AML-193 (cell line): ENCODE measurements around the gene NUDCD2.
A peak's percentile ranks its signal among the peaks of the same experiment; 100 is the strongest.

Experiments used
- DNase-seq, 2 experiments: peaks; one replicate each; lab custom pipeline; 2025; lab: John Stamatoyannopoulos, UW

NUDCD2 gene

GRCh38 chr5:163459819-163460561, at the start of gene NUDCD2:
NUDCD2 (minus strand) TSS chr5:163460102; CDS start chr5:163460050, 52 bp downstream.
- peak; percentile 96 to 98 for DNase-seq

- DNase-seq: no peak
Measured at GRCh38 chr5:163509291-163509951, 49.5 kb upstream of the NUDCD2 start.

GRCh38 chr5:163508753-163509152, 48.9 kb upstream of the NUDCD2 start:
- DNase-seq: peak in 1 of 2 experiments; percentile 24

GRCh38 chr5:163506726-163507125, 46.8 kb upstream of the NUDCD2 start:
- DNase-seq: peak; percentile 16 to 37

GRCh38 chr5:163506095-163506457, 46.2 kb upstream of the NUDCD2 start:
- no peak for DNase-seq

- DNase-seq: peak; percentile 90 to 94
Measured at GRCh38 chr5:163505368-163506094, 45.6 kb upstream of the NUDCD2 start, which contains the start of gene MAT2B. MAT2B (plus strand) TSS chr5:163505619; CDS start chr5:163505687, 68 bp downstream.

GRCh38 chr5:163505049-163505367, 45.1 kb upstream of the NUDCD2 start:
- DNase-seq: no peak

GRCh38 chr5:163504079-163504931, 44.4 kb upstream of the NUDCD2 start:
- peak; percentile 37 to 38 for DNase-seq

GRCh38 chr5:163503106-163504078, 43.5 kb upstream of the NUDCD2 start:
- peak; percentile 66 to 77 for DNase-seq

- no peak for DNase-seq
Measured at GRCh38 chr5:163502521-163502920, 42.6 kb upstream of the NUDCD2 start.

- no peak for DNase-seq
Measured at GRCh38 chr5:163498886-163499285, 39.0 kb upstream of the NUDCD2 start.

- no peak for DNase-seq
Measured at GRCh38 chr5:163497315-163497714, 37.4 kb upstream of the NUDCD2 start.

GRCh38 chr5:163496286-163496685, 36.4 kb upstream of the NUDCD2 start:
- no peak for DNase-seq

- DNase-seq: no peak
Measured at GRCh38 chr5:163489745-163490075, 29.8 kb upstream of the NUDCD2 start.

- DNase-seq: peak; percentile 38 to 39
Measured at GRCh38 chr5:163489055-163489744, 29.3 kb upstream of the NUDCD2 start.

GRCh38 chr5:163478982-163479271, 19.0 kb upstream of the NUDCD2 start:
- no peak for DNase-seq

- no peak for DNase-seq
Measured at GRCh38 chr5:163478126-163478981, 18.5 kb upstream of the NUDCD2 start.

- DNase-seq: peak in 1 of 2 experiments; percentile 14
Measured at GRCh38 chr5:163475411-163475810, 15.5 kb upstream of the NUDCD2 start.

GRCh38 chr5:163473635-163474243, 13.8 kb upstream of the NUDCD2 start:
- peak; percentile 32 to 60 for DNase-seq
